ENCODE data around the gene SUN3. TPM values are rescaled to one million over a fixed set of nuclear protein-coding genes. Genes with fewer than 3 reads are reported as not detected.

The SUN3 gene
- total and polyA plus RNA-seq, 9 of the 15 experiments (the other 6 are each of a cell fraction or from before 2014, with no cell fraction given) = 0.04 to 0.06 TPM; not detected in 7

- Histone ChIP-seq H3K9me1 (ENCODE audit: control insufficient read depth, insufficient read depth, low read length) (no peaks in the 10 kb centered on the region), H3K4me3 (no peak overlapping the region), H3K27ac (ENCODE audit: extremely low read depth, low read depth, low read length) (no peak overlapping the region), H3K9ac (ENCODE audit: insufficient read depth in 1 of 2, low read depth in 2 of 2, low read length in 2 of 2) (no peak overlapping the region), H3K4me1 (replicated peaks in 1 of 2; ENCODE audit: control insufficient read depth in 2 of 2, insufficient read depth in 2 of 2, low read length in 2 of 2) (peaks cover 0 to under 1% of the 10 kb centered on the region in 2 experiments; a peak in 2 of 5 replicates), H3K36me3 (ENCODE audit: control insufficient read depth, insufficient read depth, low read length) (no peaks in the 10 kb centered on the region), H3K27me3 (ENCODE audit: control insufficient read depth in 2 of 2, insufficient read depth in 2 of 2, low read length in 2 of 2) (peaks cover 15 to 44% of the 10 kb centered on the region in 2 experiments; a peak in 3 of 5 replicates), H4K20me1 (replicated peaks; ENCODE audit: control insufficient read depth, insufficient read depth, low read length) (no peaks in the 10 kb centered on the region), H3K9me3 (replicated peaks; ENCODE audit: control insufficient read depth, insufficient read depth, low read depth, low read length) (no peaks in the 10 kb centered on the region), H2AFZ (ENCODE audit: low read depth, low read length) (no peak overlapping the region), H3K4me2 (ENCODE audit: insufficient read depth, low read length) (no peak overlapping the region), H3K79me2 (ENCODE audit: control insufficient read depth, insufficient read depth, low read length) (no peaks in the 10 kb centered on the region)
- 1% methylated on average over 18 of the region's 18 CpGs for WGBS (ENCODE audit: insufficient coverage, low coverage, missing lambda C conversion rate)
- TF ChIP-seq ATF1 (CRISPR knock-in tag; IDR thresholded peaks at IDR 0.05) = no peak
- no peak for TF ChIP-seq ATF1 (tag; IDR thresholded peaks at IDR 0.05)
- no peak for TF ChIP-seq ARID3A (IDR thresholded peaks at IDR 0.05; ENCODE audit: borderline replicate concordance, low read depth, low read length)
- no peak for TF ChIP-seq PML (IDR thresholded peaks at IDR 0.05; ENCODE audit: low read length)
- no peak for TF ChIP-seq ZNF23 (CRISPR knock-in tag; IDR thresholded peaks at IDR 0.05)
- no TSS peak for BruUV-seq (replicated peaks)
- DNase-seq (ENCODE audit: extremely low read depth in 1 of 4, low spot score in 3 of 4) = no peak
- peak; percentile 35; the same call in 1 of the 3 replicates for ATAC-seq
- no peak for FAIRE-seq
- ChIA-PET POLR2A (no interaction called here), CTCF (ENCODE audit: low intra/inter-chr PET ratio) (no interaction called here)
- intact Hi-C loops (cut with micrococcal nuclease) (no loop called here), in situ Hi-C loops (cut with MboI) (no loop called here)
Observed at GRCh38 chr7:48040944-48041652, 12.2 kb upstream of the SUN3 start.
